Measurements from ENCODE around the gene SCGB1D1. TPM values are rescaled to one million over a fixed set of nuclear protein-coding genes. Genes with fewer than 3 reads are reported as not detected.
A peak's percentile ranks its signal among the peaks of the same experiment; 100 is the strongest.

The SCGB1D1 gene
- total RNA-seq, 1 donor from 2014 or later = not detected

DNA sequence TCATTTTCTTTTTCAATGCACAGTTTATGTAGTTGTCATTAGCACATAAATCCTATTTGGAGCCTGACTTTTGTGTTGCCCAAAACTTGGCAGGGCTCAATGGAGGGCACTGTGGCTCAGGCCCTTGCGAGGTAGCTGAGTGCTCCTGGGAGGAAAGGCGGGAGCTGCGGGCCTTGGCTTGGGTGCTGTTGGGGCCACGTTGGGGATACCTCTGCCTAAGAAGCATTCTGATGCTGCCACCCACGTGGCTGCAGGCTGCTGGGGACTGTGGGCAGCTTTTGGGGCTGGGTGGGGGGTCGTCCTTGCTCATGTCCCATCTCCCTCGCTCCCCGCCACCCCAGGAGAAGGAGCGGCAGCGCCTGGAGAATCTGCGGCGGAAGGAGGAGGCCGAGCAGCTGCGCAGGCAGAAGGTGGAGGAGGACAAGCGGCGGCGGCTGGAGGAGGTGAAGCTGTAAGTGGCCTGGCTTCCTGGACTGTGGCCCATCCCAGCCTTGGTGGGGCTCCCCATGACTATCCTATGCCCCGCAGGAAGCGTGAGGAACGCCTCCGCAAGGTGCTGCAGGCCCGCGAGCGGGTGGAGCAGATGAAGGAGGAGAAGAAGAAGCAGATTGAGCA is 45.3 kb upstream of the SCGB1D1 start:
- H3K27ac ChIP-seq = no peak overlapping the region
- H3K27me3 ChIP-seq = no peaks in the 10 kb centered on the region
- H3K9me3 Mint-ChIP-seq = no peaks in the 10 kb centered on the region
- H3F3A ChIP-seq (ENCODE audit: low read depth) = no peaks in the 10 kb centered on the region
- TF ChIP-seq EZH2phosphoT487 (IDR thresholded peaks at IDR 0.05) (no peak), EZH2 (IDR thresholded peaks at IDR 0.05) (no peak)
- TF ChIP-seq, protein P1, sequence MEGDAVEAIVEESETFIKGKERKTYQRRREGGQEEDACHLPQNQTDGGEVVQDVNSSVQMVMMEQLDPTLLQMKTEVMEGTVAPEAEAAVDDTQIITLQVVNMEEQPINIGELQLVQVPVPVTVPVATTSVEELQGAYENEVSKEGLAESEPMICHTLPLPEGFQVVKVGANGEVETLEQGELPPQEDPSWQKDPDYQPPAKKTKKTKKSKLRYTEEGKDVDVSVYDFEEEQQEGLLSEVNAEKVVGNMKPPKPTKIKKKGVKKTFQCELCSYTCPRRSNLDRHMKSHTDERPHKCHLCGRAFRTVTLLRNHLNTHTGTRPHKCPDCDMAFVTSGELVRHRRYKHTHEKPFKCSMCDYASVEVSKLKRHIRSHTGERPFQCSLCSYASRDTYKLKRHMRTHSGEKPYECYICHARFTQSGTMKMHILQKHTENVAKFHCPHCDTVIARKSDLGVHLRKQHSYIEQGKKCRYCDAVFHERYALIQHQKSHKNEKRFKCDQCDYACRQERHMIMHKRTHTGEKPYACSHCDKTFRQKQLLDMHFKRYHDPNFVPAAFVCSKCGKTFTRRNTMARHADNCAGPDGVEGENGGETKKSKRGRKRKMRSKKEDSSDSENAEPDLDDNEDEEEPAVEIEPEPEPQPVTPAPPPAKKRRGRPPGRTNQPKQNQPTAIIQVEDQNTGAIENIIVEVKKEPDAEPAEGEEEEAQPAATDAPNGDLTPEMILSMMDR (IDR thresholded peaks at IDR 0.05) = no peak
- no peaks in the 10 kb centered on the region for H3K79me2 ChIP-seq (ENCODE audit: low read depth)
- H3K27me3 Mint-ChIP-seq (ENCODE audit: insufficient read depth, low read depth) = peaks cover 2% of the 10 kb centered on the region
- no peak overlapping the region for H3K9ac ChIP-seq
- no peaks in the 10 kb centered on the region for H3K9me3 ChIP-seq (ENCODE audit: low read depth)
- H3K36me3 ChIP-seq = no peaks in the 10 kb centered on the region
- no peak overlapping the region for H3K4me3 ChIP-seq
- no peaks in the 10 kb centered on the region for H3K4me1 Mint-ChIP-seq
- no peak overlapping the region for H2AFZ ChIP-seq (replicated peaks)
- DNase-seq (ENCODE audit: low spot score) = no peak
- H3K36me3 Mint-ChIP-seq = peaks cover 28% of the 10 kb centered on the region
- no peak overlapping the region for H3K4me3 Mint-ChIP-seq
- no peak overlapping the region for H3K4me2 ChIP-seq
- H3K4me1 ChIP-seq = no peaks in the 10 kb centered on the region
- H4K20me1 ChIP-seq (ENCODE audit: low read depth) = peaks cover 8% of the 10 kb centered on the region
- no peak overlapping the region for H3K27ac Mint-ChIP-seq

DNA sequence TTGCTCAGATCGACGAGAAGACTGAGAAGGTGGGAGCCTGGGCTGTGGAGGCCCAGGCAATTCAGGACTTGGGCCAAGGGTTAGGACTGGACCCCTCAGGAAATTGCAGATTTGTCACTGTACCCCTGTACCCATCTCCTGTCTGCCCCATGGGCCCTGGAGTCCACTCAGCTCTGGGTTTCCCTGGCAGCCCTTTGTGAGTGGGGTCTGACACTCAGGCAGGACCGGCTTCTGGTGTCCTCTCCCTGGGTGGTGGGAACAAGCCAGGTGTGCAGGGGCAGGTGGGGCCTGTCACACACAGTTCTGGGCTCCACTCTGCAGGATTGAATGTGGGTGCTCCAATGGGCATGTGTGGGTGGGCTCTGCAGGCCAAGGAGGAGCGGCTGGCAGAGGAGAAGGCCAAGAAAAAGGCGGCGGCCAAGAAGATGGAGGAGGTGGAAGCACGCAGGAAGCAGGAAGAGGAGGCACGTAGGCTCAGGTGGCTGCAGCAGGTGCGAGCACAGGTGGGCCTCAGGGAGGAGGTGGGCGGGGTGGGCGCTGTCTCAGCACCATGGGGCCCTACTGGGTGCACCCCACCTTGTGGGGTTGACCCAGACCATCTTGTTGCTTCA is 44.6 kb upstream of the SCGB1D1 start:
- H3K9me3 ChIP-seq (ENCODE audit: low read depth) = no peaks in the 10 kb centered on the region
- Mint-ChIP-seq H3K27ac (no peak overlapping the region), H3K4me1 (no peaks in the 10 kb centered on the region), H3K27me3 (ENCODE audit: insufficient read depth, low read depth) (peaks cover 2% of the 10 kb centered on the region), H3K4me3 (no peak overlapping the region), H3K36me3 (peaks cover 30% of the 10 kb centered on the region), H3K9me3 (no peaks in the 10 kb centered on the region)
- H3K9ac ChIP-seq = no peak overlapping the region
- no peak overlapping the region for H2AFZ ChIP-seq (replicated peaks)
- no peaks in the 10 kb centered on the region for H3K79me2 ChIP-seq (ENCODE audit: low read depth)
- no peak overlapping the region for H3K4me2 ChIP-seq
- H3K36me3 ChIP-seq = no peaks in the 10 kb centered on the region
- no peak for DNase-seq (ENCODE audit: low spot score)
- no peak overlapping the region for H3K27ac ChIP-seq
- H3K4me3 ChIP-seq = no peak overlapping the region
- peaks cover 7% of the 10 kb centered on the region for H4K20me1 ChIP-seq (ENCODE audit: low read depth)
- H3K27me3 ChIP-seq = no peaks in the 10 kb centered on the region
- TF ChIP-seq EZH2 (IDR thresholded peaks at IDR 0.05) (no peak), EZH2phosphoT487 (IDR thresholded peaks at IDR 0.05) (no peak)
- TF ChIP-seq, protein P1 (IDR thresholded peaks at IDR 0.05) = no peak
- no peaks in the 10 kb centered on the region for H3F3A ChIP-seq (ENCODE audit: low read depth)
- no peaks in the 10 kb centered on the region for H3K4me1 ChIP-seq

DNA sequence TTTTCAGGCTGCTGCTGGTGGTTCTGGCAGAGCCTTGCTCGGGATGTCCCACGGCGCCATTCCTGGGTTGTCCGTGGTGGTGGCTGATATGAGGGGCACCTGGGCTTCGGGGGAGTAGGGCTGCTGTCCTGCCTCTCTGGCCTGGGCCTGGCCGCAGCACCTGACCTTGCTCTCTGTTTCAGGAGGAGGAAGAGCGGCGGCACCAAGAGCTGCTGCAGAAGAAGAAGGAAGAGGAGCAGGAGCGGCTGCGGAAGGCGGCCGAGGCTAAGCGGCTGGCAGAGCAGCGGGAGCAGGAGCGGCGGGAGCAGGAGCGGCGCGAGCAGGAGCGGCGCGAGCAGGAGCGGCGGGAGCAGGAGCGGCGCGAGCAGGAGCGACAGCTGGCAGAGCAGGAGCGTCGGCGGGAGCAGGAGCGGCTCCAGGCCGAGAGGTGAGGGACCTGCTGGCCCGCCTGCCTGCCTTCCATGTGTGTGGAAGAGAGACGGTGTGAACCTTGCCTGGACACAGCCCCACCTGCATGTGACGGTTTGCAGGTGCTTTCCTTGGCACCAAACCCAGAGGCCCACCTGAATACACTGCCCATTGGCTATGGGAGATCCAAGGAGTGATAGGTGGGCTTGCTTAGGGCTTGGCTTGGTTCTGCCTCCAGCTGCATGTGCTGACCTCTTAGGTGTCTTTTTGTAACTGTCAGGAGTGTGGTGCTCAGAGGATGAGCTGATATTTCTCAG is 43.4 kb upstream of the SCGB1D1 start:
- no peak overlapping the region for H3K9ac ChIP-seq
- H4K20me1 ChIP-seq (ENCODE audit: low read depth) = no peaks in the 10 kb centered on the region
- peak overlapping the region; percentile 20 for H3K4me3 Mint-ChIP-seq
- DNase-seq (ENCODE audit: low spot score) = no peak
- H3K79me2 ChIP-seq (ENCODE audit: low read depth) = no peaks in the 10 kb centered on the region
- no peaks in the 10 kb centered on the region for H3K4me1 Mint-ChIP-seq
- no peaks in the 10 kb centered on the region for H3K4me1 ChIP-seq
- H3F3A ChIP-seq (ENCODE audit: low read depth) = no peaks in the 10 kb centered on the region
- no peaks in the 10 kb centered on the region for H3K9me3 Mint-ChIP-seq
- H3K27ac Mint-ChIP-seq = no peak overlapping the region
- no peak for TF ChIP-seq EZH2phosphoT487 (IDR thresholded peaks at IDR 0.05)
- TF ChIP-seq EZH2 (IDR thresholded peaks at IDR 0.05) = no peak
- TF ChIP-seq, protein P1 (IDR thresholded peaks at IDR 0.05) = no peak
- peaks cover 37% of the 10 kb centered on the region for H3K36me3 Mint-ChIP-seq
- H3K27me3 Mint-ChIP-seq (ENCODE audit: insufficient read depth, low read depth) = peaks cover 2% of the 10 kb centered on the region
- no peaks in the 10 kb centered on the region for H3K27me3 ChIP-seq
- no peaks in the 10 kb centered on the region for H3K36me3 ChIP-seq
- no peak overlapping the region for H2AFZ ChIP-seq (replicated peaks)
- H3K27ac ChIP-seq = no peak overlapping the region
- no peaks in the 10 kb centered on the region for H3K9me3 ChIP-seq (ENCODE audit: low read depth)
- H3K4me2 ChIP-seq = no peak overlapping the region
- no peak overlapping the region for H3K4me3 ChIP-seq
